ENCODE measurements around the gene ARHGAP30.
"Not testable (repeated sequence)": the region's sequence is repeated elsewhere in the genome, so short reads cannot be mapped to it uniquely, and the experiment has no call there.

ARHGAP30 gene

DNA sequence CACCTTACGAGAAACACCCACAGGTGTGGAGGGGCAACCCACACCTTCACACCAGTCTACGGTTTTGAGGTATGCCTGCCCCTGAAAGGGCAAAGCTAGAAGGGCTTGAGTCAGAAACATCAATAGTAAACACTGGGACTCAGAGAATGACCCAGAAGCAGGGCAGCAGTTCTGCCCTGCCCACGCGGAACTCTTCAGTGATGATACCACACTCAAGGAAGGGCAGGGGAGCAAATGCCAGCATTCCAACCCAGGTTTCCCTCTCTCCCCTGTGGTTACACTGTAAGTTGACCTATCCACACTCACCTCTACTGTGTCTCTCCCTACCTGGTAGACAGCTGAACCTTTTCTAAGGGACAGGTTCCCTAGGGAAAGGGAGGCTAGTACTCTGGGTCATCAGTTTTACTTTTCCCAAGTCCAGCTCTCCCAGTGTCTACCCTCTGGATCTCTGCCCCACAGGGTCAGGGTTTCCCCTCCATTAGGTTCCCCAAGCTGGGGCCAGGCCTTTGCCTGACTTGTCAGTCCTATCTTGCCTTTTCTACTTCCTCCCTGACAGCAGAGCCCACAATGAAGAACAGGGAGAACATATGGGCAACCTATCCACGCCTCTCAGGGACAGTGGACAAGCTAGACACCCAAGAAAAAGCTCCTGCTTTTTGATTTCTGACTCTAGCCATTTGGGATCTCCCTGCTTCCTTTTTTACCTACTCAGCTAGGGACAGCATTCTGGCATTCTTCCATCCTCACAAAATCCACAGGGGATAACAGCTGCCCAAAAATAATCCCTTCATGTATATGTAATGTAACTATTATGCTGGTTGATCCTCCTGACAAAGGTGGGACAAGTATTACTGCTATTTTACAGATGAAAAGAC lies 51.7 kb downstream of the ARHGAP30 start:
- CTCF ChIA-PET, result interaction anchor here (0.6 to 4.9 kb wide), 11 partner anchors 10 to 292 kb away, joined by 3 to 78 read pairs (median 3); partner anchors contain the start of gene USF1
- Histone ChIP-seq H3K4me3 (ENCODE audit: control insufficient read depth in 1 of 7, extremely low read depth in 1 of 7, insufficient read depth in 4 of 7, low read depth in 2 of 7, low read length in 6 of 7) (peak overlapping the region in 2 of 7 experiments; percentile 6 to 23), H3K36me3 (ENCODE audit: control insufficient read depth in 4 of 4, insufficient read depth in 4 of 4, low read length in 3 of 4) (no peaks in the 10 kb centered on the region), H3K4me1 (ENCODE audit: control extremely low read depth in 1 of 4, control insufficient read depth in 4 of 4, insufficient read depth in 4 of 4, low read length in 3 of 4) (peaks cover 23 to 59% (median 50%) of the 10 kb centered on the region in 4 experiments), H3K27me3 (replicated peaks in 2 of 5; ENCODE audit: control insufficient read depth in 4 of 5, insufficient read depth in 5 of 5, low read length in 4 of 5) (no peaks in the 10 kb centered on the region), H3K9me3 (ENCODE audit: control extremely low read depth in 1 of 5, control insufficient read depth in 4 of 5, insufficient read depth in 2 of 5, low read depth in 1 of 5, low read length in 4 of 5) (no peaks in the 10 kb centered on the region), H3K27ac (ENCODE audit: insufficient read depth in 1 of 2, low read depth in 1 of 2, low read length in 2 of 2, poor library complexity in 1 of 2, severe bottlenecking in 2 of 2) (peak overlapping the region in 1 of 2 experiments; percentile 31)
- POLR2A ChIA-PET, result interaction anchor here (1.0 kb wide), 1 partner anchor 21 kb away, joined by 3 read pairs; the partner anchor contains the start of gene TSTD1
- no peak for DNase-seq
- 94% methylated on average over 5 of the region's 5 CpGs for WGBS (ENCODE audit: insufficient coverage)

DNA sequence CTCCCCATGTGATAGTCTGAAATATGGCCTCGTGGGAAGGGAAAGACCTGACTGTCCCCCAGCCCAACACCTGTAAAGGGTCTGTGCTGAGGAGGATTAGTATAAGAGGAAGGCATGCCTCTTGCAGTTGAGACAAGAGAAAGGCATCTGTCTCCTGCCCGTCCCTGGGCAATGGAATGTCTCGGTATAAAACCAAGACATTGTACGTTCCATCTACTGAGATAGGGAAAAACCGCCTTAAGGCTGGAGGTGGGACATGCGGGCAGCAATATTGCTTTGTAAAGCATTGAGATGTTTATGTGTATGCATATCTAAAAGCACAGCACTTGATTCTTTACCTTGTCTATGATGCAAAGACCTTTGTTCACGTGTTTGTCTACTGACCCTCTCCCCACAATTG lies 52.5 kb downstream of the ARHGAP30 start:
- 100% methylated on average over 1 of the region's 7 CpGs for WGBS (ENCODE audit: insufficient coverage)
- H3K27me3 ChIP-seq (replicated peaks in 2 of 5; ENCODE audit: control insufficient read depth in 4 of 5, insufficient read depth in 5 of 5, low read length in 4 of 5); H3K4me3 ChIP-seq (ENCODE audit: control insufficient read depth in 1 of 7, extremely low read depth in 1 of 7, insufficient read depth in 4 of 7, low read depth in 2 of 7, low read length in 6 of 7); DNase-seq; H3K9me3 ChIP-seq (ENCODE audit: control extremely low read depth in 1 of 5, control insufficient read depth in 4 of 5, insufficient read depth in 2 of 5, low read depth in 1 of 5, low read length in 4 of 5); POLR2A ChIA-PET; H3K27ac ChIP-seq (ENCODE audit: insufficient read depth in 1 of 2, low read depth in 1 of 2, low read length in 2 of 2, poor library complexity in 1 of 2, severe bottlenecking in 2 of 2); H3K36me3 ChIP-seq (ENCODE audit: control insufficient read depth in 4 of 4, insufficient read depth in 4 of 4, low read length in 3 of 4): not testable (repeated sequence)
- peaks cover 23 to 65% (median 57%) of the 10 kb centered on the region in 4 experiments for H3K4me1 ChIP-seq (ENCODE audit: control extremely low read depth in 1 of 4, control insufficient read depth in 4 of 4, insufficient read depth in 4 of 4, low read length in 3 of 4)
- CTCF ChIA-PET, result interaction anchor here (4.9 kb wide), 1 partner anchor 20 kb away, joined by 78 read pairs; no protein-coding TSS in a partner anchor

DNA sequence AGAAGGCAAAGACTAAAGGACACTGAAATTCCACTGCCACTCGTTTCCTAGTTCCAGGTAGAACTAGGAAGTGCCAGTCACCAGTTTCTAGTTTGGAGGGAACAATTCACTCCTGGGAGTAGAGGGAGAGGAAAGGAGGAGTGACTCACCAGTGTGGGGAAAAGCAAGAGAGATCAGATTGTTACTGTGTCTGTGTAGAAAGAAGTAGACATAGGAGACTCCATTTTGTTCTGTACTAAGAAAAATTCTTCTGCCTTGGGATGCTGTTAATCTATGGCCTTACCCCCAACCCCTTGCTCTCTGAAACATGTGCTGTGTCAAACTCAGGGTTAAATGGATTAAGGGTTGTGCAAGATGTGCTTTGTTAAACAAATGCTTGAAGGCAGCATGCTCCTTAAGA lies 53.0 kb downstream of the ARHGAP30 start:
- 86% methylated on average over 1 of the region's 1 CpG for WGBS (ENCODE audit: insufficient coverage)
- H3K4me3 ChIP-seq (ENCODE audit: control insufficient read depth in 1 of 7, extremely low read depth in 1 of 7, insufficient read depth in 4 of 7, low read depth in 2 of 7, low read length in 6 of 7); H3K27ac ChIP-seq (ENCODE audit: insufficient read depth in 1 of 2, low read depth in 1 of 2, low read length in 2 of 2, poor library complexity in 1 of 2, severe bottlenecking in 2 of 2); DNase-seq; H3K27me3 ChIP-seq (replicated peaks in 2 of 5; ENCODE audit: control insufficient read depth in 4 of 5, insufficient read depth in 5 of 5, low read length in 4 of 5); H3K9me3 ChIP-seq (ENCODE audit: control extremely low read depth in 1 of 5, control insufficient read depth in 4 of 5, insufficient read depth in 2 of 5, low read depth in 1 of 5, low read length in 4 of 5); POLR2A ChIA-PET; H3K36me3 ChIP-seq (ENCODE audit: control insufficient read depth in 4 of 4, insufficient read depth in 4 of 4, low read length in 3 of 4): not testable (repeated sequence)
- CTCF ChIA-PET, result interaction anchor here (13.2 kb wide), 1 partner anchor 19 kb away, joined by 120 read pairs; no protein-coding TSS in a partner anchor
- peaks cover 26 to 67% (median 59%) of the 10 kb centered on the region in 4 experiments for H3K4me1 ChIP-seq (ENCODE audit: control extremely low read depth in 1 of 4, control insufficient read depth in 4 of 4, insufficient read depth in 4 of 4, low read length in 3 of 4)

DNA sequence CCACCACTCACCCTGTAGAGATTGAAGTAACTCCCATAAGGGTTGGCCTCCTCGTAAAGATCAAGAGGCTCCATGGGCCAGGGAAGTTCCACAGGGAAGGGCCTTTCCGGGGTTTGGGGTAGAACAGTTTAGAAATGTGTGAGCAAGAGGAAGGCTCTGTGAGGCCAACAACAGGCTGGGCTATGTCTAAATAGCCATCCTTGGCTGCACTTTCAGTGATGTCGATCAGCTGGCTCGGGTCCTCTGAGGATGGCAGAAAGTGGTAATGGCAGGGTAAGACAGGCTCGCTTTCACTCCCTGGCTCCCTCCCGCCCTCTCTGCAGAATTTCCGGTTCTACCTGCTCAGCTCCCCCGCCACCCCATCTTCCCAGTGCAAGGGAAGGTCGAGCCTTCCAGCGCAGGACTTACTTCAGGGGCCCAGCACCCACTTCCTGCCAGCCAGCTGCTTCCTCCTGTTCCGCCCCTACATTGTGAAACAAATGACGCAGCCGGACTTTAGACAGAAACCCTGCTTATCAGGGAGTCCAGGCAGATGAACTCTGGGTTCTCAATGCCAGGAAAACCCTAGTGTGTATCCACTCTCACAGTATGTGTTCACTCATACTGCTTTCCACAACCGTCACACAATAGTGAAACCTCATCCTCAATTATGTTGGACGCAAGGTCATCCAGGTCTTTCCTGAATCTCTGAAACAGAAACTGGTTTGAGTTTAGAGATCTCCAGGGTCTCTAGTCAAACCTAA lies 56.0 kb downstream of the ARHGAP30 start:
- H3K27me3 ChIP-seq (replicated peaks in 2 of 5; ENCODE audit: control insufficient read depth in 4 of 5, insufficient read depth in 5 of 5, low read length in 4 of 5), result no peaks in the 10 kb centered on the region
- 0% methylated on average over 11 of the region's 15 CpGs for WGBS (ENCODE audit: insufficient coverage)
- no peaks in the 10 kb centered on the region for H3K9me3 ChIP-seq (ENCODE audit: control extremely low read depth in 1 of 5, control insufficient read depth in 4 of 5, insufficient read depth in 2 of 5, low read depth in 1 of 5, low read length in 4 of 5)
- peak overlapping the region; percentile 12 to 73 (median 52) for H3K4me3 ChIP-seq (ENCODE audit: control insufficient read depth in 1 of 7, extremely low read depth in 1 of 7, insufficient read depth in 4 of 7, low read depth in 2 of 7, low read length in 6 of 7)
- POLR2A ChIA-PET, result interaction anchor here (0.8 to 3.2 kb wide), 6 partner anchors 8 to 56 kb away, joined by 3 to 14 read pairs (median 4); partner anchors contain the start of genes ARHGAP30 and USF1
- CTCF ChIA-PET, result interaction anchor here (0.6 to 13.2 kb wide), 9 partner anchors 9 to 114 kb away, joined by 3 to 120 read pairs (median 5); partner anchors contain the start of gene TSTD1
- peak; percentile 95 to 99 (median 98) for DNase-seq
- H3K4me1 ChIP-seq (ENCODE audit: control extremely low read depth in 1 of 4, control insufficient read depth in 4 of 4, insufficient read depth in 4 of 4, low read length in 3 of 4), result peaks cover 15 to 48% (median 37%) of the 10 kb centered on the region in 4 experiments
- peaks cover 0 to 2% (median 0%) of the 10 kb centered on the region in 4 experiments for H3K36me3 ChIP-seq (ENCODE audit: control insufficient read depth in 4 of 4, insufficient read depth in 4 of 4, low read length in 3 of 4)
- peak overlapping the region; percentile 83 to 90 for H3K27ac ChIP-seq (ENCODE audit: insufficient read depth in 1 of 2, low read depth in 1 of 2, low read length in 2 of 2, poor library complexity in 1 of 2, severe bottlenecking in 2 of 2)

DNA sequence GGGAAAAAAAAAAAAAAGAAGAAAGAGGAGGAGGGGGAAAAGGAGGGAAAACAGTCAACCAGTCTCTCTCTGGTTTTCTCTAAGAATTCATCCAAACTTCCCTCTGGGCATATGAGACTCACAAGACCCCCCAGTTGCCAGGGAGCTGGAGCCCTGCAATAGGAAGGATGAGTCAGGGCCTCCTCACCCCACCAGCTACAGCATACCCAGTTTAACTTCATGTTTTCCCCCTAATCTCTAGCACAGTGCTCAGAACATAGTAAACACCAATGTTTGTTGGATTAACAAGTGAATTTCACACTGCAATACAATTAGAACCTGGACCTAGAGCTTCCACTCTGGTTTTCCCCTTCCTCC lies 56.6 kb downstream of the ARHGAP30 start:
- peak overlapping the region; percentile 81 to 90 for H3K27ac ChIP-seq (ENCODE audit: insufficient read depth in 1 of 2, low read depth in 1 of 2, low read length in 2 of 2, poor library complexity in 1 of 2, severe bottlenecking in 2 of 2)
- peak in 2 of 3 donors; percentile 69 to 77 for DNase-seq
- H3K9me3 ChIP-seq (ENCODE audit: control extremely low read depth in 1 of 5, control insufficient read depth in 4 of 5, insufficient read depth in 2 of 5, low read depth in 1 of 5, low read length in 4 of 5), result no peaks in the 10 kb centered on the region
- H3K27me3 ChIP-seq (replicated peaks in 2 of 5; ENCODE audit: control insufficient read depth in 4 of 5, insufficient read depth in 5 of 5, low read length in 4 of 5), result no peaks in the 10 kb centered on the region
- peak overlapping the region in 6 of 7 experiments; percentile 29 to 73 (median 52) for H3K4me3 ChIP-seq (ENCODE audit: control insufficient read depth in 1 of 7, extremely low read depth in 1 of 7, insufficient read depth in 4 of 7, low read depth in 2 of 7, low read length in 6 of 7)
- CTCF ChIA-PET, result interaction anchor here (0.6 to 13.2 kb wide), 10 partner anchors 8 to 115 kb away, joined by 3 to 120 read pairs (median 4); partner anchors contain the start of gene TSTD1
- H3K4me1 ChIP-seq (ENCODE audit: control extremely low read depth in 1 of 4, control insufficient read depth in 4 of 4, insufficient read depth in 4 of 4, low read length in 3 of 4), result peaks cover 12 to 43% (median 32%) of the 10 kb centered on the region in 4 experiments
- peaks cover 0 to 2% (median 0%) of the 10 kb centered on the region in 4 experiments for H3K36me3 ChIP-seq (ENCODE audit: control insufficient read depth in 4 of 4, insufficient read depth in 4 of 4, low read length in 3 of 4)
- POLR2A ChIA-PET, result interaction anchor here (0.8 to 3.2 kb wide), 6 partner anchors 8 to 57 kb away, joined by 3 to 14 read pairs (median 4); partner anchors contain the start of genes ARHGAP30 and USF1

DNA sequence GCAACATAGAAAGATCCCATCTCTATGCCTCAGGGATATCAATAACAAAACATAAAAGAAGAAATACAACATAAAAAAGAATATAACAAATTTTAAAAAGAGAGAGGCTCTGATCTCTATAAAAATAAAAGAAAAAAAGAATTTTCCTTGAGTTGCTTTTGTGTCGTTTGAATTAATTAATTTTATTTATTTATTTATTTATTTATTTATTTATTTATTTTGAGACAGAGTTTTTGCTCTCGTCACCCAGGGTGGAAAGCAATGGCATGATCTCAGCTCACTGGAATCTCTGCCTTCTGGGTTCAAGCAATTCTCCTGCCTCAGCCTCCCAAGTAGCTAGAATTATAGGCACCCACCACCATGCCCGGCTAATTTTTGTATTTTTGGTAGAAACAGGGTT lies 57.3 kb downstream of the ARHGAP30 start:
- no peak for DNase-seq
- no peaks in the 10 kb centered on the region for H3K9me3 ChIP-seq (ENCODE audit: control extremely low read depth in 1 of 5, control insufficient read depth in 4 of 5, insufficient read depth in 2 of 5, low read depth in 1 of 5, low read length in 4 of 5)
- peak overlapping the region in 1 of 7 experiments; percentile 58 for H3K4me3 ChIP-seq (ENCODE audit: control insufficient read depth in 1 of 7, extremely low read depth in 1 of 7, insufficient read depth in 4 of 7, low read depth in 2 of 7, low read length in 6 of 7)
- 100% methylated on average over 1 of the region's 3 CpGs for WGBS (ENCODE audit: insufficient coverage)
- H3K27ac ChIP-seq (ENCODE audit: insufficient read depth in 1 of 2, low read depth in 1 of 2, low read length in 2 of 2, poor library complexity in 1 of 2, severe bottlenecking in 2 of 2), result peak overlapping the region in 1 of 2 experiments; percentile 90
- H3K27me3 ChIP-seq (replicated peaks in 2 of 5; ENCODE audit: control insufficient read depth in 4 of 5, insufficient read depth in 5 of 5, low read length in 4 of 5), result no peaks in the 10 kb centered on the region
- H3K36me3 ChIP-seq (ENCODE audit: control insufficient read depth in 4 of 4, insufficient read depth in 4 of 4, low read length in 3 of 4), result peaks cover 0 to 2% (median 1%) of the 10 kb centered on the region in 4 experiments
- CTCF ChIA-PET, result interaction anchor here (1.3 to 13.2 kb wide), 4 partner anchors 9 to 87 kb away, joined by 3 to 120 read pairs (median 14); partner anchors contain the start of gene F11R
- POLR2A ChIA-PET, result interaction anchor here (0.6 to 3.2 kb wide), 3 partner anchors 15 to 56 kb away, joined by 3 to 14 read pairs (median 7); no protein-coding TSS in a partner anchor
- peaks cover 12 to 36% (median 28%) of the 10 kb centered on the region in 4 experiments for H3K4me1 ChIP-seq (ENCODE audit: control extremely low read depth in 1 of 4, control insufficient read depth in 4 of 4, insufficient read depth in 4 of 4, low read length in 3 of 4)

Measured in common myeloid progenitor, CD34-positive (primary cell).